ENCODE results near the gene SFXN5. TPM values are rescaled to one million over a fixed set of nuclear protein-coding genes. Genes with fewer than 3 reads are reported as not detected.

SFXN5 gene
- total RNA-seq, 4 donors from 2014 or later, result 22.9 to 55.4 (median 41.2) TPM

DNA sequence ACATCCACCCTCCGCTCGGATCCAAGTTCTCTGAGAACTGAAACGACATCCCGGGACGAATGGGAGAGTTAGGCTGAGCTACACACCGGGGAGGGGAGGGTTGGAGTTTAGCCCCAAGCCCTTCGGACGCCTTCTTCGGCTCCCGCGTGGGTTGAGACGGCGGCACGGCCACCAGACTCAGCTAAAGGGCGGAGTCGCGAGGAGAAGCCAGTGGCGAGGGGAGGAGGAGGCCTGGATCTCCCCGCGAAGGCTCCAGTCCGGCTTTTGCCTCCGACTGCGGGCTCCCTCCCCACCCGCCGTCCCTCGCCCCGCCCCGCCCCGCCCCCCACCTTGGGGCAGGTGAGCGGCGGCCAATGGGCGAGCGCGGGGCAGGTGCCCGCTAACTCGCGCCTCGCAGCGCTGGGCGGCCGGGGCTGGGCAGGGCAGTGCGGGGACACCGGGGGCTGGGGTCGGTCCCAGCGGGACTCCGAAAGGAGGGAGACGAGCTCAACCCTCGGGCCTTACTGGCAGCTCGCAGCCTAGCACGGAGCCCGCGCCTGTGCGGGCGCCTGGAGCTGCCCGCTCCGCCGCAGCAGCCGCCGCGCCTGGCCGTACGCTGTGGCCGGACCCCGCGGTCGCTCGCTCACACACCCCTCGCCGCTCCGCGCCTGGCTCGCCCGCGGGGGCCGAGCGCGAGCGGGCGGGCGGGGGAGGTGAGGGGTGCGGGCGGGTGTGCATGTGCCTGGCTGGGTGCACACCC is 154.2 kb downstream of the SFXN5 start, which contains the start of gene EMX1:
Gene EMX1, plus strand, starts transcription at position 382 of the 739 bp plus-strand sequence. Its CDS starts 334 bp downstream, at position 716.
- Histone ChIP-seq H3K9me3 (no peaks in the 10 kb centered on the region), H3K27me3 (peaks cover 0 to 81% of the 10 kb centered on the region in 2 donors), H3K4me3 (peak within 1 kb of the TSS; percentile 18 to 60 (median 48)), H3K4me1 (peaks cover 3 to 53% (median 38%) of the 10 kb centered on the region in 4 donors), H3K27ac (no peak within 1 kb of the TSS), H3K36me3 (no peaks in the 10 kb centered on the region)
- TF ChIP-seq CTCF (IDR thresholded peaks at IDR 0.05) (no peak), POLR2A (IDR thresholded peaks at IDR 0.05) (no peak)
- DNase-seq, result peak; percentile 19 to 89 (median 80)

- no peak for TF ChIP-seq POLR2A (IDR thresholded peaks at IDR 0.05)
- TF ChIP-seq CTCF (IDR thresholded peaks at IDR 0.05), result no peak
- Histone ChIP-seq H3K4me3 (peak overlapping the region; percentile 18 to 60 (median 48)), H3K27me3 (peaks cover 0 to 79% of the 10 kb centered on the region in 2 donors), H3K36me3 (no peaks in the 10 kb centered on the region), H3K9me3 (no peaks in the 10 kb centered on the region), H3K27ac (no peak overlapping the region), H3K4me1 (peaks cover 3 to 53% (median 38%) of the 10 kb centered on the region in 4 donors)
- DNase-seq, result peak in 1 of 3 donors; percentile 45
These were observed 154.8 kb downstream of the SFXN5 start for GRCh38 chr2:72916743-72917137.

DNA sequence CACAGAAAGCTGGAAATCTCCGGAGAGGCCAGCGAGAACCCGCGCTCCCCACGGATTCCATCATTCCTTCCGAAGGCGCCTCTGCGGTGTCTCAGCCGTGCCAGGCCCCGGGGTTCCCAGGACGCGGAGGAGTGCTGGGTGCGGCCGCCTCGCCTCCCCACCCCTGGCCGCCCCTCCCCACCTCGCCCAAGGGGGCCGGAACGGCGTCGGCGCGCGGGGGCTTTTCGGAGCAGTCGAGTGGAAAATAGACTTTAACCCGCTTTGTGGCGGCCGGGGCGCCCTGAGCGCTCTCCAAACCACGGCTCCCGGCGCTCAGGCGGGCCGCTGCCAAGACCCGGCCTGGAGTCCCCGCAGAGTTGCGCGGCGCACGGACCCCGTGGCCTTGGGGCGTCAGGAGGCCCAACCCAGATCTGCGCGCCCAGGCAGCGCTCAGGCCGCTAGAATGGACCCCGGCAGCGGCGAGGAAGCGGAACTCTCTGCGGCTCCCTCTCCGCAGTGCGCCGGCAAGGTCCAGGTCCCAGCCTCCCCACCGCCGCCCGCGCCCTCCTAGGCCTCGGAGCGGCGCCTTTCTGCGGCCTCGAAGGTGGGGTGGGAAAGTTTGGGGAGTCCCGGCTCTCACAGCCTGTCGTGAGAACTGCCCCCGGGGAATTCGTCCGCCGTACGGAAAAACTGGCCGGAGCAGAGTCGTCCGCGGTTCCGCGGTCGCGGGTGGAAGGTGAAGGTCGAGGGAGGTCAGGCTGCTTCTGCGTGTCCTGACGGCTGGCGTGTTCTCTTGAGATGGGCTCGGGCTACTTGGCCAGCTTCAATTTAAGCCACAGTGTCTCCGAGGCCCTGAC is 155.4 kb downstream of the SFXN5 start:
- peak overlapping the region; percentile 18 to 60 (median 48) for H3K4me3 ChIP-seq
- peaks cover 0 to 72% of the 10 kb centered on the region in 2 donors for H3K27me3 ChIP-seq
- no peak overlapping the region for H3K27ac ChIP-seq
- no peaks in the 10 kb centered on the region for H3K9me3 ChIP-seq
- DNase-seq, result peak in 2 of 3 donors; percentile 77 to 83
- peaks cover 3 to 53% (median 38%) of the 10 kb centered on the region in 4 donors for H3K4me1 ChIP-seq
- no peaks in the 10 kb centered on the region for H3K36me3 ChIP-seq
- TF ChIP-seq POLR2A (IDR thresholded peaks at IDR 0.05) (peak in 1 of 2 donors; percentile 13), CTCF (IDR thresholded peaks at IDR 0.05) (no peak)

DNA sequence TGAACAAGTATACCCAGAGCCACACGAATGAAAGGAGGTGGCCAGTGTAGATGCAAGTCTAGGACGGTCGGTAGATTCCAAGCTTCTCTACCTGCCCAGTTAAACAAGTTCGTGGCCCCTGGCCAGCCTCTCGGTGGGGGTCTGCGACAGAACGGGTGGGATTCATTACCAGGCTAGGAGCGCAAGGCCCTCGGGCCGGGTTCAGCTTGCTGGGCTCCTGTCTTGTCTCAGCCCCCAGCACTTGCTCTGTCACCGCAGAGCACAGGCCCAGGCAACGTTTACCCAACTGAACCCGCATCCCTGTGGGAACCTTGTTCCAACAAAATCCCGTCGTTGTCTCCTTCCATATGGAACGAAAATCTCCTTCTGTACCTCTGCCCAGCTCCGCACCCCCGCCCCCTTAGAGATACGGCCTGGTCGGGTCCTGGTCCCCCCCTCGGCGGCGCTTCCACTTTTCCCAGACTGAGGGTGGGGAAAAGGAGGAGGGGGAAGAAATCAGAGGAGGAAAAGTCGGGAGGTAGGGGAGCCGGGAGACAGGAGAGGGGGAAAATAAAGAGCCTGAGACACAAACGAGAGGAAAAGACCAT is 156.1 kb downstream of the SFXN5 start:
- DNase-seq, result peak in 1 of 3 donors; percentile 28
- Histone ChIP-seq H3K27ac (no peak overlapping the region), H3K4me3 (peak overlapping the region in 3 of 4 donors; percentile 47 to 60 (median 50)), H3K9me3 (no peaks in the 10 kb centered on the region), H3K4me1 (peaks cover 3 to 47% (median 34%) of the 10 kb centered on the region in 4 donors), H3K27me3 (peaks cover 0 to 65% of the 10 kb centered on the region in 2 donors), H3K36me3 (no peaks in the 10 kb centered on the region)
- TF ChIP-seq POLR2A (IDR thresholded peaks at IDR 0.05) (no peak), CTCF (IDR thresholded peaks at IDR 0.05) (no peak)

DNA sequence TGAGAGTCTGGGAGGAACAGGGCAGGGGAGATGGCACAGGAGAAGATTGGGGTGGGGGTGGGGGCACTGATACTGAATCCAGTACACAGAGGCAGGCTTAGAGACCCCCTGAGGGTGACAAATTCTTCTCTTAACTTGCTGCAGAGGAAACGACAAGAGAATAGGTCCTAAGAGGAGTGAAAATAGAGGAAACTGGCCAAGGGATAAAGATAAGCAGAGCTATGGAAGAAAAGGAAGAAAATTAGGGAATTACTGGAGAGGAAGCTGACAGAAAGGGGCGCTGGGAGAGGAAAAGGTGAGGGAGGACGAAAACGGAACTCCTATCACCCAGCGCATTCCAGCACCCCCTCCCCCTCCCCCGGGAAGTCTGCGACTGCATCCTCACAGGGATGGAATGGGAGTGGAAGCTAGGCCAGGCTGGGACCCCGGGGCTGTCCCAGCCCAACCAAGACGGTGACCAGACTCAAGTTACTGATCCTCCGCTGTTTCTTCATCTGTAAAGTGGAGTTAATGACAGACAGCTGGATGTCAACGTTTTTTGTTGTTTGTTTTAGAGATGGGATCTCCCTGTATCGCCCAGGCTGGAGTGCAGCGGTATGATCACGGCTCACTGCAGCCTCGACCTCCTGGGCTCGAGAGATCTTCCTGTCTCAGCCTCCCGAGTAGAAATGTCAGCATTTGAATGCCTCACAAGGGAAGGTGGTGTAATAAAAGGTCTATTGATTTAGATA is 156.8 kb downstream of the SFXN5 start:
- H3K9me3 ChIP-seq, result no peaks in the 10 kb centered on the region
- H3K27ac ChIP-seq, result no peak overlapping the region
- no peaks in the 10 kb centered on the region for H3K36me3 ChIP-seq
- peaks cover 0 to 40% (median 28%) of the 10 kb centered on the region in 4 donors for H3K4me1 ChIP-seq
- peak in 1 of 3 donors; percentile 27 for DNase-seq
- no peak for TF ChIP-seq POLR2A (IDR thresholded peaks at IDR 0.05)
- TF ChIP-seq CTCF (IDR thresholded peaks at IDR 0.05), result no peak
- H3K27me3 ChIP-seq, result peaks cover 0 to 59% of the 10 kb centered on the region in 2 donors
- no peak overlapping the region for H3K4me3 ChIP-seq

Data from Peyer's patch (tissue), 4 donors.